AG09309 (cell line): ENCODE results near the gene MRM3.

Experiments used
- DNase-seq: peaks from one replicate; pipeline ENCODE4 v3.0.0-alpha.2; 2010; ENCODE audit warnings: low read depth
- H3K4me3 ChIP-seq: 2 replicates; pipeline ENCODE4 v1.5.1; 2011; ENCODE audit warnings: mild to moderate bottlenecking, low read depth, low read length, moderate library complexity; ENCODE audit not compliant: control insufficient read depth
- CTCF ChIP-seq: IDR thresholded peaks from 2 replicates; pipeline ENCODE4 v1.5.1; 2011; ENCODE audit warnings: mild to moderate bottlenecking, low read depth, low read length, inconsistent platforms; ENCODE audit not compliant: insufficient read depth, control insufficient read depth; ENCODE audit errors: missing control alignments

MRM3 gene

GRCh38 chr17:812638-813204, 30.6 kb downstream of the MRM3 start:
- TF ChIP-seq CTCF = no peak
- no peak for DNase-seq
- H3K4me3 ChIP-seq = no peak overlapping the region

GRCh38 chr17:814371-814770, 32.2 kb downstream of the MRM3 start:
- no peak overlapping the region for H3K4me3 ChIP-seq
- no peak for DNase-seq
- no peak for TF ChIP-seq CTCF

GRCh38 chr17:819251-819650, 37.1 kb downstream of the MRM3 start:
- no peak overlapping the region for H3K4me3 ChIP-seq
- TF ChIP-seq CTCF = no peak
- DNase-seq = no peak

GRCh38 chr17:823501-823902, 41.3 kb downstream of the MRM3 start:
- TF ChIP-seq CTCF = no peak
- H3K4me3 ChIP-seq = no peak overlapping the region
- DNase-seq = no peak

GRCh38 chr17:824378-824777, 42.2 kb downstream of the MRM3 start:
- TF ChIP-seq CTCF = no peak
- no peak for DNase-seq
- no peak overlapping the region for H3K4me3 ChIP-seq

GRCh38 chr17:825216-825615, 43.1 kb downstream of the MRM3 start:
- H3K4me3 ChIP-seq = no peak overlapping the region
- no peak for TF ChIP-seq CTCF
- no peak for DNase-seq

GRCh38 chr17:826778-827177, 44.6 kb downstream of the MRM3 start:
- H3K4me3 ChIP-seq = no peak overlapping the region
- no peak for TF ChIP-seq CTCF
- no peak for DNase-seq
